HCEC 1CT (cell line): ENCODE measurements around the gene CHD9.
"Not testable (repeated sequence)": the region's sequence is repeated elsewhere in the genome, so short reads cannot be mapped to it uniquely, and the experiment has no call there.

Experiments
- DNase-seq: peaks from one replicate; pipeline ENCODE4 v3.0.0-alpha.2; 2017

CHD9 gene

DNA sequence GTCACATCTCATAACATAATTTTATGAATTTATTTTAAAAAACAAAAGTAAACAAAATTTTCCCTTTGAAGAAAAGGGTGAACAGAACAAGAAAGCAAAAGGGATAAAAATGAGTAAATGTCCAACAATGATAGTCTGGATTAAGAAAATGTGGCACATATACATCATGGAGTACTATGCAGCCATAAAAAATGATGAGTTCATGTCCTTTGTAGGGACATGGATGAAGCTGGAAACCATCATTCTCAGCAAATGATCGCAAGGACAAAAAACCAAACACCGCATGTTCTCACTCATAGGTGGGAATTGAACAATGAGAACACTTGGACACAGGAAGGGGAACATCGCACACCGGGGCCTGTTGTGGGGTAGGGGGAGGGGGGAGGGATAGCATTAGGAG, 3.5 kb upstream of the CHD9 start:
- not testable (repeated sequence) for DNase-seq

DNA sequence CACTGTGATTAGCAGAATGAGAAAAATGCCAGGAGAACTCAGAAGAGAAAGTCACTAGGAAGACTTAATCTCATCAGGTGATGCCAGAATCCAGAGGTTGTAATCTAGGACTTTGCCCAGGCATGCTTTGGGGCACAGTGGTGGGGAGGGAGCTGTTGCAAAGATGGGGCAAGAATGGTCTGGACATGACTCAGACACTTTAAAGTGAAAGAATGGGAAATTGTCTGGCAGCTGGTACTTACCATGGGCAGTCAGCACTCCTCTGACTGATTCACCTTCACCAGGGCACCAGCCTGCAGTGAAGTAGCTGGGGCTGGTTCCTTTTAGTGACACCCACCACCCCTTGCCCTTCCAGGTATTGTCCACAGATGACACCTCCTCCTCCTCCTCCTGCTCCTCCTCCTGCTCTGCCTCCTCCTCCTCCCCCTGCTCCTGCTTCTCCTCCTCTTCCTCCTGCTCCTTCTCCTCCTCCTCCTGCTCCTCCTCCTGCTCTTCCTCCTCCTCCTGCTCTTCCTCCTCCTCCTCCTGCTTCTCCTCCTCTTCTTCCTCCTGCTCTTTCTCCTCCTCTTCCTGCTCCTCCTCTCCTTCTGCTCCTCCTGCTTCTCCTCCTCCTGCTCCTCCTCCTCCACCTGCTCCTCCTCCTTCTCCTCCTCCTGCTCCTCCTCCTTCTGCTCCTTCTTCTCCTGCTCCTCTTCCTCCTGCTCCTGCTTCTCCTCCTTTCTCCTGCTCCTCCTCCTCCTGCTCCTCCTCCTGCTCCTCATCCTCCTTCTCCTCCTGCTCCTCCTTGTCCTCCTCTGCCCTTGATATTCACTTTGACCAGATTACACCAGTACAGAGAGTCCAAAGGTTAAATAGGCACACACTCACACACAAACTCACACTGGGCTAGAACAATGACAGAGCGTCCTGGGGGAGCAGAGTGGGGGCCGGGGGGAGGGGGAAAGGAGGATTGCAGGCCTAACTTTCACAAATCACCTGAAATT, 2.0 kb upstream of the CHD9 start, which contains the start of gene CHD9NB:
Gene CHD9NB, minus strand, starts transcription at position 379 of the 983 bp plus-strand sequence. CDS start 8,739 bp downstream, outside the sequence.
- peak; percentile 83 for DNase-seq

DNA sequence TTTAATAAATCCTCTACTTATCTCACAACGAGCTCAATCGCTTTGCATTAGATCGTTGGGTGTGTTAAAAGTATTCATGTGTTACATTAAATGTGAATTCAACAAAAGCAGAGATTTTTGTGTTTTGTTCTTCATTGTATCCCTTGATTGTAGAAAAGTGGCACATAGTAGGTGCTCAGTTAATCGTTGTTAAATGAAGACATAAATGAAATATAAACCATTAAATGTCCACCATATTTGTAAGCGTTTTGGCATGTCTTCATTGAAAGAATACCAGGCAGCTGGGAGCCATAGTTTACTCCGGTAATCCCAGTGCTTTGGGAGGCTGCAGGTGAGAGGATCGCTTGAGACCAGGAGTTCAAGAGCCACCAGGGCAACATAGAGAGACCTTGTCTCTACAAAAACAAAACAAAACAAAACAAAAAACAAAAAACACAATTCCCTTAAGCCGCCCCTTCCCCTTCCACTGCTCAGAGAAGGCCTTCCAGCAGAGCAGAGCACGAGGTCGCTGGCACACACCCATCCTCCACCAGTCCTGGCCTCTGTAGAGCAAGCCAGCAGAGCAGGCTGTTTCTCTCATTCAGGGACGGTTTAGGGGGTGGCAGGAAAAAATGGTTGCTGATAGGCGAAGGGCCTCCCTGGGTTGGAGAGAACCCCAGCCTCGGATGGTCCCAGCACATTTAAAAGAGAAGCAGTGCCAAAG, 673 bp upstream of the CHD9 start:
- DNase-seq, result no peak

DNA sequence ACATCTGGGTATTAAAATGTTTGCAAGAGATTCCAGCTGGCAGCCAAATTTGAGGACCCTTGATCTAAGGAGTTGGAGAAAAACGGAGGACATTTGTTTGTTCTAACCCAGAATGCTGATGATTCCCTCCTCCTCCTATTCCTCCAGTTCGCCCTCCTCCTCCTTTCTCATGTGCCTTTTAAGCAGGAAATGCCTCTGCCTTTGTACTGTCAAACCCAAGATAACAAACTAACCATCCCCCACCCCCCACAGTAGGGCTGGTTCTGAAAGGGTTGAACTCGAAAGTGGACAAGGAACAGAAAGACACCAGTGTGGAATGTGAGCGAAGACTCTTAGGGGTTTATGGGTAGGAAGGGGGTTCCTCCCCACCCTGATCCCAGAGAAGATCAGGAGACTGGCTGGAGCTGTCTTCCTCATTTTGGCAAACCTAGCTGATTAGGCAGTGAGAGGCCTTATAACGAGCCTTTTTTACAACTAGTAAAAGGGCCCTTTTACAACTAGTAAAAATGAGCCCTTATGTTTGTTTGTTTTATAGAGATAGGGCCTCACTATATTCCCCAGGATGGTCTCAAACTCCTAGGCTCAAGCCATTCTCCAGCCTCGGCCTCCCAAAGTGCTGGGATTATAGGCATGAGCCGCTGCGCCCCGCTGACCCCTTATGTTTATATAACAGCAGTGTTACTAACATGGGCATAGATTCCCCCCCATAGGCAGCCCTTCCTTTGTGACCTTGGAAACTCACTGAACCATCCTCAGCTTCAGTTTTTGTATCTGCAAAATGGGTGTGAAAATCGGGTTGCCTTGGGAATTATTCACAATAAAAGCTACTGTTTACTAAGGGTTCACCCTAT, 975 bp downstream of the CHD9 start:
- peak; percentile 61 for DNase-seq

DNA sequence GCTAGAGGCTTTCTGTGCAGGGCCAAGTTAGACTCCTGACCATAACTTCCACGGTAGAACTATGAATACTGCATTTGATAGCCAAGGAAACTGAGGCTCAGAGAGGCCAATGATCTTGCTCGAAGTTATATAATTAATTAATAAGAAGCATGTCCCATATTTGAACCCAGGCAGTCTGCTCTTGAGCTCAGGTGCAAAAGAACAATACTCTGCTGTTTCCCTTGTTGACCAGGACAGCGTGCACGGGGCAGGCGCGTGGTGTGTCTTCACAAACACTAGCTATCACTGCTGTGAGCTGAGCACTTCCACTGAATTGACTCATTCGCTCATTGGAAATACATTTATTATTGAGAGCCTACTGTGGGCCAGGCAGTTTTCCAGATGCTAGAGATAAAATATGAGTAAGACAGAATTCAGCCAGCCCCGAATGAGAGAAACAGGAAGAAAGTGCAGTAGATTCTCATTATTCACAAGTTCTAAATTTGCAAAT, 1.6 kb downstream of the CHD9 start:
- DNase-seq, result peak; percentile 35

DNA sequence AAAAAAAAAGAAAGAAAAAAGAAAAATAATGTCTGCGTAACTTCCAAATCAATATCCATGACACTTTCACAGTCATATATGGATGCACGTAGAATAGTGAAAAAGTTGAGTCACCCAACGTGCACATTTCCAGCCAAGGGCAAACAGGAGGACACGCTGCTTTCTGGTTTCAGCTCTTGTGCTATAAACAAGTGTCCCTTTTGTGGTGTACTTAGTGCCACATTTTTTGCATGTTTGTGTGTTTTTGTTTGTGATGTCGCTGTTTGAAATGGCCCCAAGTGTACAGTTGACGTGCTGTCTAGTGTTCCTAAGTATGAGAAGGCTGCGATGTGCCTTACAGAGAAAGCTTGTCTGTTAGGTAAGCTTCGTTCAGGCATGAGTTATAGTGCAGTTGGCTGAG, 2.9 kb downstream of the CHD9 start:
- no peak for DNase-seq

DNA sequence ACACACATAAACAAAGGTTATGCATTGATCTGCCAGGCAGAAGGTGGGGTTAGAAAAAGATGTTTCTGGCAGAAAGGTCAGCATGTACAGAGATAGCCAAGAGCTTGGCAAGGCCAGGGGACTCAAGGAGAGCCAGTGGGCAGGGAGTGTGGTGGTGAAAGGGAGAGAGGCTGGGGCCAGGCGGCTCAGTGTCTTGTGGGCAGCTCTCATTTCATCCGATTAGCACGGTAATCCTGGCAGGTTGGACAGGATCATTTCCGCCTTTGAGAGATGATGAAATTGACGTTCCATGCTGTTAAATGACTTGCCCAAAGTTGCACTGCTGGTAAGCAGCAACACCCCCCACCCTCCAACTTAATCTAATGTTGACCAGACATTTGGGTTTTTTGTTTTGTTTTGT, 3.6 kb downstream of the CHD9 start:
- DNase-seq, result no peak

DNA sequence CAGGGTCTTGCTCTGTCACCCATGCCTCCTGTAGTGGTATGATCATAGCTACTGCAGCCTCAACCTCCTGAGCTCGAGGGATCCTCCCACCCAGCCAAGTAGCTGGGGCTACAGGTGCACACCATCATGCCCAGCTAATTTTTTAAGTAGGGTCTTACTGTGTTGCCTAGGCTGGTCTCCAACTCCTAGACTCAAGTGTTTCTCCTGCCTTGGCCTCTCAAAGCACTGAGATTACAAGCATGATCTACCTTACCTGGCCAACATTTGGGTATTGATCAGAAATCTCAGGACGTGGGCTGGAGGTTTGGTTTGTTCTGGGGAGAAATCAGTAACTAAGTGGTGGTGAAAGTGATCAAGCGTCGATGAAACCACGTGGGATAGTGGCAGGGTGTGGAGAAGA, 4.1 kb downstream of the CHD9 start:
- DNase-seq, result no peak

DNA sequence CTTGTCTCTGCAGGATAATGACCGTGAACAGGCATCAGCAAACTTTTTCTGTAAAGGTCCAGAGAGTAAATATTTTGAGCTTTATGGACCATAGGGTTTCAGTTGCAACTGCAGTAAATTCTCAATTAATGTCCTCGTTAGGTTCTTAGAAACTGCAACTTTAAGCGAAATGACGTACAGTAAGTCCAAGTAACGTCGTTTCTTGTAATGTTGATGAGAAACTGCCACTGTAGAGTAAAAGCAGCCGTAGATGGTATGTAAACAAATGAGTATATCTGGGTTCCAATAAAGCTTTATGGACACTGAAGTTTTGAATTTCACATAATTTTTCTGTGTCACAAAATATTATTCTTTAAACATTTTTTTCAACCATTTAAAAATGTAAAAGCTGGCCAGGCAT, 4.9 kb downstream of the CHD9 start:
- no peak for DNase-seq

DNA sequence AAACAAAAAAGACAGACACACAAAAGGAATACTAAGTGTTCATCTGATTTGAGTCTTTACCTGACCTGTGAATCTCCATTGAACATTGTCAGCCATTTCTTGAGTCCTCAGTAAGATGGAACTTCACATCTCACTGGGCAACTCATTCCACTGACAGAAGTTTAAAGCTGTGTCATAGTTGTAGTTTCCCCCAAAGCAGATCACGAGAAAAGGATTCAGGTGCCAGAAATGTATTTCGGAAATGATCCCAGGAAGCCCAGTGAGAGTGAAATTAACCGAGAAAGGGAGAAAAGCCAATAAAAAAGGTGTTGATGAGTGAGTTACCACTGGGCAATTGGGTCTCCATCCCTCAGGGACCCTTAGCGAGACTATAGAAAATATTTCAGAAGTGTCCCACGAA, 6.5 kb downstream of the CHD9 start:
- no peak for DNase-seq

DNA sequence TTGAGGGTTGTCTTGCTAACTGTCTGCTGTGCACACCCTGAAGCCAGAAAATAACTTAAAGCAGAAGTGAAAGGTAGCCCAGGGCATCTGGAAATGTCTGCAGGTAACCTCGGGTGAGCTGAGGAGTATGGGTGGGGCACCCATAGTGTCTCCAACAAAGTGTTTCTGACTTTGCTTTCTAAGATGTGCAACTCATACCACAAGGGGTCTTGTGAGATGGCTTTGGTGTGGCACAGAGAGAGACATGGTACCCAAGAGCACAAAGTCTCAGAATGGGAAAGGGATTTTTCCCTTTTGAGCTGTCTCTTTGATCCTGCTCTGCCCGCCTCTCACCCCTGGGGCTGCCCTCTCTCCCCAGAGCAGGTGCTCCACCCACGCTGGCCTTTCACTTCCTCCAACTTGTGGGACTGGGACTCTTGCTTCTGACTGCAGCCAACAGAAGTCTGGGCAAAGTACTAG, 6.9 kb downstream of the CHD9 start:
- no peak for DNase-seq

DNA sequence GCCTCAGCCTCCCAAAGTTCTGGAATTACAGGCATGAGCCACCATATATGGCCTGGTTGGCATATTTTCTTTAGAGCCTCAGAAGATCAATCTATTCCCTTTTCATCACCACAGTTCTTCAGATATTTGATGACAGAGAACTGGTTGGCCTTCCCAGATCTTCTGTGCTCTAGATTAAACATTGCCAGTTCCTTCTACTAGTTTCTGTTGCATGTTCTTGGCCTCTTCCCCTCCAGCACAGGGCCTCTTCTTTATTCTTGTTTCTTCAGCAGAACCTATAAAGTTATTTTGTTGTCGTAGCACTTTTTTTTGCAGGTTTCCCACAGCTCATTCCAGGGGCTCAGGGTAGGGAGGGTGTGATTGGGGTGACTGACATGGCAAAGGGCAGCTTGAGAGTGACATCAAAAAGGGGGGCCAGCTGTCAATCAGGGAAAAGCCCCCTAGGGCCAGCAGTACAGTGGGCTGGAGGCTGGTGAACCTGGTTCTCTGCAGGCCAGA, 9.3 kb downstream of the CHD9 start:
- no peak for DNase-seq

DNA sequence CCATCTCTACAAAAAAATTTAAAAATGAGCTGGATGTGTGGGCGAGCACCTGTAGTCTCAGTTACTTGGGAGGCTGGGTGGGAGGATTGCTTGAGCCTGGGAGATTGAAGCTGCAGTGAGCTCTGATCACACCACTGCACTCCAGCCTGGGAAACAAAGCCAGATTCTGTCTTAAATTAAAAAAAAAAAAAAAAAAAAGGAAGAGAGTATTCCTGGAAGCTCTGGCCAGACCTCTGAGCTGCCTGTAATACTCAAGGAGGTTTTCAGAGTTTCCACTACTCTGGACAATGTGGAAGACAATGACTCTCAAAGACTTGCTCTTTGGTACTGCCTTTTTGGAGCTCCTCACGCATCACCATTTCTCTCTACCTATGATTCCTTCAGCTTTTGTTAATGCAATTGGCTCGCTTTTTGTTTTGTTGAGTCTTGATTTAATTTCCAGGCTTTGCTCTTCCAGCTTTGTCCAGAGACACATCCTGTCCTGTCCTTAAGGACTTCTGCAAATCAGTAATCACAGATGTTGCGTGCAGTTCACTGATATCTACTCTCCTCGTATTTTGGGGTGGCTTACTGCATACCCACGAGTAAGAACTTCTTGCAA, 10.8 kb downstream of the CHD9 start:
- DNase-seq, result no peak

DNA sequence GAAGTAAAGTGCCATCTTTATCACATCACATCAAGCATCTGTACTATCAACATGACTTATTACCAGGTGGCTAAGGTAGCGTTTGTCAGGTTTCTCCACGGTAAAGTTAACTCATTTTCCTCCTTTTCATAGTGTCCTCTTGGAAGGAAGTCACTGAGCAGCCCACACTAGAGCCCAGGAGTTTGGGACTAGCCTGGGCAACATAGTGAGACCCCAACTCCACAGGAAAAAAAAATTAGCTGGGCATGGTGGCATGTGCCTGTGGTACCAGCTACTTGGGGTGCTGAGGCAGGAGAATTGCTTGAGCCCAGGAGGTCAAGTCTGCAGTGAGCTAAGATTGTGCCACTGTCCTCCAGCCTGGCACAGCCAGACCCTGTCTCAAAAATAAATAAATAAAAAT, 12.9 kb downstream of the CHD9 start:
- no peak for DNase-seq

DNA sequence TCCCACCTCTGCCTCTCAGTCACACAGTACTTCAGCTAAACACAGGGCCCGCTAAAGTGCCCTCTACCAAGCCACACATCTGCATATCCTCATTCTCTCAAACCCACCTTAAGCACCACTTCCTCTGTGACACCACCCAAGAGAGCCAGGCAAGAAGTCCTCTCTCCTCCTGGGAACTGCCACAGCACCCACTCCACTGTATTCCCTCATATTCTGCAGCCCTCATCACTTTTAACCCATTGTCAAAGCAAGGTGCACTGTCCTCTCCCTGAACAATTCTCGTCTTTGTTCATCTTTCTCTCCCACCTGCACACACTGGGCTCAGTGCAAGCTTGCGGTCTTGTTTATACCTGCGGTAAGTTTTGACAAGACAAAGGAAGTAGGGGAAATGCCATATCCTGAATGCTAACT, 13.6 kb downstream of the CHD9 start:
- no peak for DNase-seq

DNA sequence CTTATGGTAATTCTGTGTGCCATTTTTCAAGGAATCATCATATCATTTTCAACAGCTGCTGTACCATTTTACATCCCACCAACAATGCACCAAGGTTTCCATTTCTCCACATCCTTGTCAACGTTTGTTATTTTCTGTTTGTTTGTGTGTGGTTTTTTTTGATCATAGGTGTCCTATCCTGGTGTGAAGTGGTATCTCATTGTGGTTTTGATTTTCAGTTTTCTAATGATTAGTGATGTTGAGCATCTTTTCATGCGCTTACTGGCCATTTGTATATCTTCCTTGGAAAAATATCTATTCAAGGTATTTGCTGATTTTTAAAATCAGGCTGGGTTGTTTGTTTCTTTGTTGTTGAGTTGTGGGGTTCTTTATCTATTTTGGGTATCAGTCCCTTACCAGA, 15.0 kb downstream of the CHD9 start:
- DNase-seq, result no peak

DNA sequence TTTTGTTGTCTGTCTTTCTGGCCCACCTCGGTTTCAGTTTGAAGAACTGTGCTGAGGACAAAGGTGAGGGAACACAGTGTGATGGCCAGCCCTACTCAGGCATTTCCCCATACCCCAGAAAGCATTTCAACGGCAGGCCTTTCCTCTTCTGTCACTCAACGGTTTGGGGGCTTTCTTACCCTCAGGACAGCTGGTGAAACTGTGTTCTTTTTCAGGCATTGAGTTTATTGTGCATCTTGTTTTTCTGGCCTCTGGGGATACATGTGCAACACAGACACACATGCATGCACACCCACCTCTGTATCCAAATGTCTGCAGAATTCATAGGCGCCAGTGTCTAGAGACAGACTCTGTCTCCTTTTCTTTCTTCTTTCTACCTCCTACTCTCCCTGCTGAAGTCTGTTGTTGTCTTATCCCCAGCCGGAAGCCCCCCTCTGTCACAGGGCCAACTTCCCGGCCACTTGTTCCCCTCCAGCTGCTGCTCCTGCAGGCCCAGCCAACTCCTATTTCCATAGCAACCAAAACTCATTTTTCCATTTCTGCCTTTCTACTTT, 17.0 kb downstream of the CHD9 start:
- no peak for DNase-seq

DNA sequence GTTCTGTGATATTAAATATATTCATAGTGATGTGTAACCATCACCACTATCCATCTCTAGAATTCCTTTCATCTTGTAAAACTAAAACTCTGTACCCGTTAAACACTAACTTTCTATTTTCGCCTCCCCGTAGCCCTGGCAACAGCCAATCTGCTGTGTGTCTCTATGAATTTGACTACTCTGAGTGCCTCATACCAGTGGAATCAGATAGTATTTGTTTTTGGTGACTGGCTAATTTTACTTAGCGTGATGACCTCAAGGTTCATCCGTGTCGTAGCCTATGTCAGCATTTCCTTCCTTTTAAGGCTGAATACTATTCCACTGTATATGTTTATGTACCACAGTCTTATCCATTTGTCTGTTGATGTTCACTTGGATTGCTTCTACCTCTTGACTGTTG, 18.2 kb downstream of the CHD9 start:
- no peak for DNase-seq

DNA sequence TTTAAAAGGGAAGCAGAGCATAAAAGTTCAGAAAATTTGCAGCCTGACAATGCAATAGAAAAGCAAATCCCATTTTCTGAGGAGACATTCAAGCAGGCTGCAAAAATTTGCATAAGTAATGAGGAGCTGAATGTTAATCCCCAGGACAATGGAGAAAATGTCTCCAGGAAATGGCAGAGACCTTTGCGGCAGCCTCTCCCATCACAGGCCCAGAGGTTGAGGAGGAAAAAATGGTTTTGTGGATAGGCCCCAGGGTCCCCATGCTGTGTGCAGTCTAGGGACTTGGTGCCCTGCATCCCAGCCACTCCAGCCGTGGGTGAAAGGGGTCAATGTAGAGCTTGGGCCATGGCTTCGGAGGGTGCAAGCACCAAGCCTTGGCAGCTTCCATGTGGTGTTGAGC, 19.5 kb downstream of the CHD9 start:
- DNase-seq, result not testable (repeated sequence)

DNA sequence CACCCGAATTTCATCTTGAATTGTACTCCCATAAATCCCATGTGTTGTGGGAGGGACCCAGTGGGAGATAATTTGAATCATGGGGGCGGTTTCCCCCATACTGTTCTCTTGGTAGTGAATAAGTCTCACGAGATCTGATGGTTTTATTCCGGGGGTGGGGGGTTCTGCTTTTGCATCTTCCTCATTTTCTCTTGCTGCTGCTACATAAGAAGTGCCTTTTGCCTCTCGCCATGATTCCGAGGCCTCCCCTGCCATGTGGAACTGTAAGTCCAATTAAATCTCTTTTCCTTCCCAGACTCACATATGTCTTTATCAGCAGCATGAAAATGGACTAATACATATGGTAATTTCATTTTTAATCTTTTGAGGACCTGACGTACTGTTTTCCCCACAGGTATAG, 20.7 kb downstream of the CHD9 start:
- not testable (repeated sequence) for DNase-seq

DNA sequence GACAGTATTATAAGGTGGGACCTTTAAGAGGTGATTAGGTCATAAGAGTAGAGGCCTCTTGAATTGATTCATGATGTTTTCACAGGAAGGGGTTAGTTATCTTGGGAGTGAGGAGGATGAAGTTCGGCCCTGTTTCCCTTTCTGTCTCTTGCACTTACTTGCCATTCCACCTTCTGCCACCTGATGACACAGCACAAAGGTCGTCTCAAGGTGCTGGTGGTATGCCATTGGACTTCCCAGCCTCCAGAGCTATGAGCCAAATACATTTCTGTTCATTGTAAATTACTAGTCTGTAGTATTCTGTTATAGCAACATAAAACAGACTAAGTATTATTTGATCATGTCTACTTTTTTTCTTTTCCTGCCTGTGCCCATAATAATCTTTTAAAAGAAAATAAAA, 23.5 kb downstream of the CHD9 start:
- DNase-seq, result no peak
